IMR-90 (cell line): ENCODE data around the gene VPS26A. TPM values are rescaled to one million over a fixed set of nuclear protein-coding genes. Genes with fewer than 3 reads are reported as not detected.

Source experiments
- ATAC-seq: fragments of 200-7000 bp; cut with Tn5 transposase; 2 replicates; pipeline ENCODE4 v1.9.1; 2020; ENCODE audit warnings: low read depth, mild to moderate bottlenecking, moderate library complexity
- BruUV-seq: library from RNA; stranded (reverse); fragments of 400-500 nt; replicated peaks from 2 replicates; lab custom pipeline; 2021; lab: Mats Ljungman, UMichigan
- CTCF ChIA-PET: fragments of 300-600 bp; formaldehyde crosslinking; extraction: SDS; loops from one replicate; lab custom pipeline; 2021; ENCODE audit warnings: antibody characterized with exemption; lab: Yijun Ruan, JAX
- POLR2A ChIA-PET: fragments of 300-600 bp; sonication (Branson Sonifier 250); formaldehyde crosslinking; loops from one replicate; lab custom pipeline; 2022; ENCODE audit warnings: antibody characterized with exemption; ENCODE audit not compliant: unreplicated experiment; lab: Charles Lee
- DNase-seq: peaks from one replicate; pipeline ENCODE4 v3.0.0; 2013
- H2AFZ ChIP-seq: replicated peaks from 2 replicates; pipeline ENCODE3; 2013; ENCODE audit warnings: low read length, mild to moderate bottlenecking; ENCODE audit not compliant: poor library complexity
- H2AK5ac ChIP-seq: 2 replicates; pipeline ENCODE4 v1.6.1; 2013; ENCODE audit warnings: low read depth, low read length, inconsistent platforms
- H2AK9ac ChIP-seq: replicated peaks from 2 replicates; pipeline ENCODE3; 2013; ENCODE audit warnings: mild to moderate bottlenecking, low read depth, low read length, moderate library complexity; ENCODE audit not compliant: poor library complexity
- H2BK120ac ChIP-seq: 2 replicates; pipeline ENCODE4 v1.6.1; 2013; ENCODE audit warnings: low read depth, low read length, inconsistent platforms
- H2BK15ac ChIP-seq: 3 replicates; pipeline ENCODE4 v1.6.1; 2013; ENCODE audit warnings: low read depth, low read length, inconsistent platforms
- H2BK20ac ChIP-seq: 2 replicates; pipeline ENCODE4 v1.6.1; 2013; ENCODE audit warnings: low read depth, mild to moderate bottlenecking, inconsistent platforms, low read length, moderate library complexity
- H2BK5ac ChIP-seq: 2 replicates; pipeline ENCODE4 v1.6.1; 2013; ENCODE audit warnings: mild to moderate bottlenecking, low read depth, low read length, inconsistent platforms; ENCODE audit not compliant: poor library complexity, severe bottlenecking
- H3K14ac ChIP-seq: replicated peaks from 2 replicates; pipeline ENCODE4 v1.6.1; 2013; ENCODE audit warnings: low read depth, low read length, inconsistent platforms
- H3K18ac ChIP-seq: 2 replicates; pipeline ENCODE4 v1.6.1; 2013; ENCODE audit warnings: low read depth, low read length, control low read depth
- H3K23ac ChIP-seq: 2 replicates; pipeline ENCODE4 v1.6.1; 2013; ENCODE audit warnings: low read depth, low read length, inconsistent platforms
- H3K27ac ChIP-seq: 2 replicates; pipeline ENCODE4 v1.5.1; 2013; ENCODE audit warnings: mild to moderate bottlenecking, control low read depth, low read length; ENCODE audit not compliant: insufficient read depth
- H3K27me3 ChIP-seq: 2 replicates; pipeline ENCODE4 v1.6.1; 2013; ENCODE audit warnings: low read length; ENCODE audit not compliant: control insufficient read depth, insufficient read depth
- H3K36me3 ChIP-seq: 2 replicates; pipeline ENCODE4 v1.6.1; 2013; ENCODE audit warnings: low read length, mixed read lengths; ENCODE audit not compliant: control insufficient read depth, insufficient read depth
- H3K4ac ChIP-seq: 2 replicates; pipeline ENCODE4 v1.6.1; 2013; ENCODE audit warnings: low read depth, low read length, inconsistent platforms
- H3K4me1 ChIP-seq: 2 replicates; pipeline ENCODE4 v1.6.1; 2013; ENCODE audit warnings: low read length, mixed read lengths; ENCODE audit not compliant: control insufficient read depth, insufficient read depth
- H3K4me2 ChIP-seq: 2 replicates; pipeline ENCODE4 v1.6.1; 2013; ENCODE audit warnings: low read depth, mild to moderate bottlenecking, control low read depth, low read length, moderate library complexity
- H3K4me3 ChIP-seq: 2 replicates; pipeline ENCODE4 v1.5.1; 2013; ENCODE audit warnings: low read depth, mild to moderate bottlenecking, control low read depth, low read length, moderate library complexity; ENCODE audit not compliant: insufficient read depth
- H3K56ac ChIP-seq: 2 replicates; pipeline ENCODE4 v1.6.1; 2013; ENCODE audit warnings: low read length, inconsistent platforms; ENCODE audit not compliant: insufficient read depth; ENCODE audit errors: extremely low read depth
- H3K79me1 ChIP-seq, 2 experiments: 2 replicates each; pipeline ENCODE4 v1.6.1; 2013; ENCODE audit warnings: low read length in 2 of 2, inconsistent platforms in 1 of 2, low read depth in 1 of 2
- H3K9ac ChIP-seq: 2 replicates; pipeline ENCODE4 v1.6.1; 2013; ENCODE audit warnings: low read depth, low read length, control low read depth
- H3K9me1 ChIP-seq: 2 replicates; pipeline ENCODE4 v1.6.1; 2013; ENCODE audit warnings: low read length, inconsistent platforms; ENCODE audit not compliant: insufficient read depth
- H3K9me3 ChIP-seq: 2 replicates; pipeline ENCODE4 v1.6.1; 2013; ENCODE audit warnings: low read length; ENCODE audit not compliant: control insufficient read depth, insufficient read depth
- H4K20me1 ChIP-seq: 2 replicates; pipeline ENCODE4 v1.6.1; 2013; ENCODE audit warnings: low read length, inconsistent platforms; ENCODE audit not compliant: insufficient read depth
- H4K5ac ChIP-seq: 2 replicates; pipeline ENCODE4 v1.6.1; 2013; ENCODE audit warnings: mild to moderate bottlenecking, low read depth, low read length, control low read depth
- H4K8ac ChIP-seq, 2 experiments: 2 replicates each; pipeline ENCODE4 v1.6.1; 2013; ENCODE audit warnings: low read depth in 2 of 2, low read length in 2 of 2, control low read depth in 1 of 2, inconsistent platforms in 1 of 2
- H4K91ac ChIP-seq: 2 replicates; pipeline ENCODE4 v1.6.1; 2013; ENCODE audit warnings: low read depth, low read length, inconsistent platforms; ENCODE audit not compliant: insufficient read depth
- CEBPB ChIP-seq: IDR thresholded peaks from 2 replicates; pipeline ENCODE4 v1.6.1; 2012; ENCODE audit warnings: low read depth, low read length, improper control_type of control experiment
- FOS ChIP-seq: fragments of 150-350 bp; IDR thresholded peaks from 2 replicates; pipeline ENCODE4 v1.6.1; 2016; ENCODE audit warnings: low read depth, low read length
- MAFK ChIP-seq: IDR thresholded peaks from 2 replicates; pipeline ENCODE4 v1.6.1; 2012; ENCODE audit warnings: low read depth, low read length, improper control_type of control experiment
- MAZ ChIP-seq: IDR thresholded peaks from 2 replicates; pipeline ENCODE4 v1.6.1; 2012; ENCODE audit warnings: low read depth, mild to moderate bottlenecking, low read length, improper control_type of control experiment, moderate library complexity, borderline replicate concordance
- MXI1 ChIP-seq: IDR thresholded peaks from 2 replicates; pipeline ENCODE4 v1.6.1; 2012; ENCODE audit warnings: low read depth, mild to moderate bottlenecking, low read length, moderate library complexity, borderline replicate concordance
- RAD21 ChIP-seq: IDR thresholded peaks from 2 replicates; pipeline ENCODE4 v1.6.1; 2012; ENCODE audit warnings: low read length, improper control_type of control experiment
- RCOR1 ChIP-seq: IDR thresholded peaks from 2 replicates; pipeline ENCODE4 v1.6.1; 2012; ENCODE audit warnings: mild to moderate bottlenecking, low read length, improper control_type of control experiment; ENCODE audit not compliant: insufficient replicate concordance
- RFX5 ChIP-seq: IDR thresholded peaks from 2 replicates; pipeline ENCODE4 v1.8.0; 2012; ENCODE audit warnings: low read depth, mild to moderate bottlenecking, low read length, moderate library complexity
- WGBS, 2 experiments: methylation state at CpG; one replicate each; pipeline versions ENCODE4 v1.1.5 to v1.1.7; 2013; ENCODE audit warnings: missing lambda C conversion rate in 2 of 2; ENCODE audit not compliant: insufficient read length in 1 of 2; ENCODE audit errors: extremely low coverage in 2 of 2; 5-methylcytosine and 5-hydroxymethylcytosine counted together
- dilution Hi-C: fragments of 300-500 bp; cut with HindIII; formaldehyde crosslinking; loops from one replicate; pipeline ENCODE4 v1.14.3; 2018; ENCODE audit warnings: low sequenced_read_pairs; ENCODE audit not compliant: unreplicated experiment
- in situ Hi-C: fragments of 300-500 bp; cut with MboI; formaldehyde crosslinking; loops from 3 replicates; pipeline ENCODE4 v1.14.3; 2019; ENCODE audit warnings: low sequenced_read_pairs, inconsistent platforms, mixed read lengths
- intact Hi-C: fragments of 100-400 bp; cut with micrococcal nuclease; formaldehyde crosslinking; loops from 2 replicates; pipeline ENCODE4 v1.10.0; 2022
- polyA plus RNA-seq, 3 experiments: library from polyadenylated mRNA; depleted of rRNA; stranded (reverse); fragments of >200 nt; gene quantifications; 2 replicates each; pipeline ENCODE4 v1.2.3, GENCODE V29; 2012; ENCODE audit warnings: low replicate concordance in 1 of 3
- total RNA-seq: library from RNA; depleted of rRNA; stranded (reverse); fragments of >200 nt; gene quantifications from 2 replicates; pipeline ENCODE4 v1.2.3, GENCODE V29; 2012
- TF ChIP-seq, protein P1 (sequence below): fragments of 150-350 bp; IDR thresholded peaks from 2 replicates; pipeline ENCODE4 v1.6.1; 2016; ENCODE audit warnings: low read depth, mild to moderate bottlenecking, low read length, moderate library complexity, borderline replicate concordance
- TF ChIP-seq, protein P2 (sequence below): conservative IDR thresholded peaks from 2 replicates; pipeline ENCODE4 v1.5.1; 2012; ENCODE audit warnings: mild to moderate bottlenecking, low read depth, low read length, improper control_type of control experiment

VPS26A gene
- total and polyA plus RNA-seq, 2 of the 4 experiments (the other 2 are of a cell fraction), result 7.2 to 18.7 TPM

DNA sequence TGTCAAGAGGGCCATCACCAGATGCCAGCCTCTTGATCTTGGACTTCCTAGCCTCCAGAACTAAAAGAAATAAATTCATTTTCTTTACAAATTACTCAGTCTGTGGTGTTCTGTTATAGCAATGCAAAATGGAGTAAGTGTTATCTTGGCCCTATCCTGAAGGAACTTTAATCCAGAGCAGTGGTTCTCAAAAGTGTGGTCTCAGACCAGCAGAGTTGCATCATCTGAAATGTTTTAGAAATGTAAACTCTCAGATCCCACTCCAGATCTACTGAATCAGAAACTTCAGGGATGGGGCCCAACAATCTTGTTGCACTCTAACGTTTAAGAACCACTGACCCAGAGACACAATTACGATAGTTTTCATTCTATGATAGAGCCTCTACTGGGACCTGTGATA lies 52.8 kb downstream of the VPS26A start:
- H3K36me3 ChIP-seq, result no peaks in the 10 kb centered on the region
- in situ Hi-C loops, result no loop called here

More for the DNA sequence above, 52.8 kb downstream of the VPS26A start:
- no peak overlapping the region for H2BK20ac ChIP-seq
- H4K20me1 ChIP-seq, result no peaks in the 10 kb centered on the region
- H2BK5ac ChIP-seq, result no peak overlapping the region
- no peak overlapping the region for H2AK5ac ChIP-seq
- ChIA-PET POLR2A (no interaction called here), CTCF (no interaction called here)
- no CpG with 5 or more reads among the region's 2 CpGs for WGBS, 2 experiments
- H3K23ac ChIP-seq, result no peak overlapping the region
- H2AK9ac ChIP-seq, result no peak overlapping the region
- no peak overlapping the region for H4K5ac ChIP-seq
- H2AFZ ChIP-seq, result no peak overlapping the region
- dilution Hi-C loops, result no loop called here
- H3K56ac ChIP-seq, result no peak overlapping the region
- H2BK120ac ChIP-seq, result no peak overlapping the region
- intact Hi-C loops, result no loop called here
- H3K9ac ChIP-seq, result no peak overlapping the region
- H3K9me3 ChIP-seq, result no peaks in the 10 kb centered on the region
- H4K91ac ChIP-seq, result no peak overlapping the region
- no peak overlapping the region for H3K14ac ChIP-seq
- BruUV-seq, result no TSS peak
- no peak for ATAC-seq
- no peak overlapping the region for H4K8ac ChIP-seq
- no peak overlapping the region for H3K27ac ChIP-seq
- H3K4me2 ChIP-seq, result no peak overlapping the region
- H2BK15ac ChIP-seq, result no peak overlapping the region
- no peaks in the 10 kb centered on the region for H3K27me3 ChIP-seq
- H3K79me1 ChIP-seq, result peaks cover 5 to 20% of the 10 kb centered on the region in 2 experiments
- H3K4me1 ChIP-seq, result peaks cover 2% of the 10 kb centered on the region; the same call in 1 of the 2 replicates
- no peak overlapping the region for H3K4me3 ChIP-seq
- peaks cover 4% of the 10 kb centered on the region for H3K9me1 ChIP-seq
- no peak overlapping the region for H3K18ac ChIP-seq
- DNase-seq, result no peak
- no peak for TF ChIP-seq FOS
- no peak for TF ChIP-seq MXI1
- TF ChIP-seq CEBPB, result no peak
- TF ChIP-seq, protein P1, sequence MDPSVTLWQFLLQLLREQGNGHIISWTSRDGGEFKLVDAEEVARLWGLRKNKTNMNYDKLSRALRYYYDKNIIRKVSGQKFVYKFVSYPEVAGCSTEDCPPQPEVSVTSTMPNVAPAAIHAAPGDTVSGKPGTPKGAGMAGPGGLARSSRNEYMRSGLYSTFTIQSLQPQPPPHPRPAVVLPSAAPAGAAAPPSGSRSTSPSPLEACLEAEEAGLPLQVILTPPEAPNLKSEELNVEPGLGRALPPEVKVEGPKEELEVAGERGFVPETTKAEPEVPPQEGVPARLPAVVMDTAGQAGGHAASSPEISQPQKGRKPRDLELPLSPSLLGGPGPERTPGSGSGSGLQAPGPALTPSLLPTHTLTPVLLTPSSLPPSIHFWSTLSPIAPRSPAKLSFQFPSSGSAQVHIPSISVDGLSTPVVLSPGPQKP, result no peak
- no peak for TF ChIP-seq RCOR1
- TF ChIP-seq RFX5, result no peak
- TF ChIP-seq, protein P2, sequence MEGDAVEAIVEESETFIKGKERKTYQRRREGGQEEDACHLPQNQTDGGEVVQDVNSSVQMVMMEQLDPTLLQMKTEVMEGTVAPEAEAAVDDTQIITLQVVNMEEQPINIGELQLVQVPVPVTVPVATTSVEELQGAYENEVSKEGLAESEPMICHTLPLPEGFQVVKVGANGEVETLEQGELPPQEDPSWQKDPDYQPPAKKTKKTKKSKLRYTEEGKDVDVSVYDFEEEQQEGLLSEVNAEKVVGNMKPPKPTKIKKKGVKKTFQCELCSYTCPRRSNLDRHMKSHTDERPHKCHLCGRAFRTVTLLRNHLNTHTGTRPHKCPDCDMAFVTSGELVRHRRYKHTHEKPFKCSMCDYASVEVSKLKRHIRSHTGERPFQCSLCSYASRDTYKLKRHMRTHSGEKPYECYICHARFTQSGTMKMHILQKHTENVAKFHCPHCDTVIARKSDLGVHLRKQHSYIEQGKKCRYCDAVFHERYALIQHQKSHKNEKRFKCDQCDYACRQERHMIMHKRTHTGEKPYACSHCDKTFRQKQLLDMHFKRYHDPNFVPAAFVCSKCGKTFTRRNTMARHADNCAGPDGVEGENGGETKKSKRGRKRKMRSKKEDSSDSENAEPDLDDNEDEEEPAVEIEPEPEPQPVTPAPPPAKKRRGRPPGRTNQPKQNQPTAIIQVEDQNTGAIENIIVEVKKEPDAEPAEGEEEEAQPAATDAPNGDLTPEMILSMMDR, result no peak
- TF ChIP-seq RAD21, result no peak
- no peak for TF ChIP-seq MAFK
- no peak for TF ChIP-seq MAZ
- no peak overlapping the region for H3K4ac ChIP-seq
